ENCODE results near the gene OR8B12. TPM values are rescaled to one million over a fixed set of nuclear protein-coding genes. Genes with fewer than 3 reads are reported as not detected.

Gene OR8B12
- total RNA-seq, 1 experiment from 2014 or later, result not detected

DNA sequence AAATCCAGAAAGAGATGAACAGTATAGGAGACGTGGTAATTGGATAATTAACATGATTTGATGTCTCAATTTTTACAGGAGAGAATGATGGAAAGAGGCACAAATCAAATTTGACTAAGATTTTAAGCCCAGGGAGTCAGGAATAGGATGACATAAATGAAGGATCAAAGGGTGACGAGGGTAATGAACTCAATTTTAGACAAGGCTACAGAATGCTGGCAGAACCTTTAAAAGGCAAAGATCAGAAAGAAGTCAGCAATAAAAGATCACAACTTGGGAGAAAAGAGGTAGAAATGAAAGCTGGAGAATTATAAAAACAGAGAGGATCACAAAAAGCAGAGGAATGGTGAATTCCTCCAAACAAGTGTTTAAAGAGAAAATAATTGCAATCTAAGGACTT is 13.4 kb upstream of the OR8B12 start:
- no peak overlapping the region for H3K4me3 Mint-ChIP-seq (ENCODE audit: unreplicated experiment)
- H3K27me3 ChIP-seq (replicated peaks; ENCODE audit: control insufficient read depth, insufficient read depth, low read length), result no peaks in the 10 kb centered on the region
- no peak for TF ChIP-seq CTCF (IDR thresholded peaks at IDR 0.05; ENCODE audit: insufficient read depth in 1 of 2, low read depth in 1 of 2, low read length in 1 of 2, severe bottlenecking in 1 of 2, unreplicated experiment in 1 of 2)
- no peaks in the 10 kb centered on the region for H3K9me3 Mint-ChIP-seq (ENCODE audit: unreplicated experiment)
- no peaks in the 10 kb centered on the region for H3K36me3 Mint-ChIP-seq (ENCODE audit: insufficient read depth, unreplicated experiment)
- H3K4me3 ChIP-seq (ENCODE audit: low read depth, low read length), result no peak overlapping the region
- intact Hi-C loops (cut with micrococcal nuclease; ENCODE audit: unreplicated experiment), result no loop called here
- no peak for DNase-seq
- peaks cover 19% of the 10 kb centered on the region for H3K27me3 Mint-ChIP-seq (ENCODE audit: insufficient read depth, unreplicated experiment)
- CTCF ChIA-PET, result no interaction called here
- no peaks in the 10 kb centered on the region for H3K4me1 Mint-ChIP-seq (ENCODE audit: low read depth, unreplicated experiment)
- H3K4me1 ChIP-seq, result no peaks in the 10 kb centered on the region
- POLR2A ChIA-PET, result no interaction called here
- H3K9me3 ChIP-seq, result no peaks in the 10 kb centered on the region
- no peak overlapping the region for H3K27ac Mint-ChIP-seq (ENCODE audit: unreplicated experiment)
- no peaks in the 10 kb centered on the region for H3K36me3 ChIP-seq (ENCODE audit: control insufficient read depth, insufficient read depth, low read length)
- no TSS peak for BruUV-seq (replicated peaks)

DNA sequence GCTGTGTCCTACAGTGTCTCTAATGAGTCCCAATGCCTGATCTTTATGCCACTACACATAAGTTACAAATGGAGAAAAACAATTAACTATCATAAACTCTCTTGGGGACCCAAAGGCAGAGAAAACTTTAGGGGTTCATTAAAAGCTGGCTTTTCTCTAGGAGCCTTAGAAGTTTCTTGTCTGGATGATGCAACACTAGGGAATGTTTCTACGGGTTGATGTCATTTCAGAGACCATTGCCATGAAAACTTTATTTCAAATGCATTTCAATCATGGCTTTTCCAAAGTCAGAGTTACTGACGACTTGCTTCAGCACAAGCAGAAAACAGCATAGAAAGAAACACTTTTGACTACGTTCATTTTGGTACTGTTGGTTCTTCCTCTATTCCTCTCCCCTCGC is 8.5 kb upstream of the OR8B12 start:
- TF ChIP-seq CTCF (IDR thresholded peaks at IDR 0.05; ENCODE audit: insufficient read depth in 1 of 2, low read depth in 1 of 2, low read length in 1 of 2, severe bottlenecking in 1 of 2, unreplicated experiment in 1 of 2), result no peak
- Histone ChIP-seq H3K9me3 (0 out of 2 replicates have a peak, but pooled peaks cover 5% of the 10 kb centered on the region), H3K27me3 (replicated peaks; ENCODE audit: control insufficient read depth, insufficient read depth, low read length) (no peaks in the 10 kb centered on the region), H3K4me3 (ENCODE audit: low read depth, low read length) (no peak overlapping the region), H3K4me1 (no peaks in the 10 kb centered on the region), H3K36me3 (ENCODE audit: control insufficient read depth, insufficient read depth, low read length) (no peaks in the 10 kb centered on the region)
- peaks cover 10% of the 10 kb centered on the region for H3K9me3 Mint-ChIP-seq (ENCODE audit: unreplicated experiment)
- ChIA-PET CTCF (no interaction called here), POLR2A (no interaction called here)
- peaks cover 13% of the 10 kb centered on the region for H3K27me3 Mint-ChIP-seq (ENCODE audit: insufficient read depth, unreplicated experiment)
- DNase-seq, result no peak
- no TSS peak for BruUV-seq (replicated peaks)
- no peak overlapping the region for H3K4me3 Mint-ChIP-seq (ENCODE audit: unreplicated experiment)
- intact Hi-C loops (cut with micrococcal nuclease; ENCODE audit: unreplicated experiment), result no loop called here
- no peaks in the 10 kb centered on the region for H3K4me1 Mint-ChIP-seq (ENCODE audit: low read depth, unreplicated experiment)
- H3K36me3 Mint-ChIP-seq (ENCODE audit: insufficient read depth, unreplicated experiment), result no peaks in the 10 kb centered on the region
- H3K27ac Mint-ChIP-seq (ENCODE audit: unreplicated experiment), result no peak overlapping the region

DNA sequence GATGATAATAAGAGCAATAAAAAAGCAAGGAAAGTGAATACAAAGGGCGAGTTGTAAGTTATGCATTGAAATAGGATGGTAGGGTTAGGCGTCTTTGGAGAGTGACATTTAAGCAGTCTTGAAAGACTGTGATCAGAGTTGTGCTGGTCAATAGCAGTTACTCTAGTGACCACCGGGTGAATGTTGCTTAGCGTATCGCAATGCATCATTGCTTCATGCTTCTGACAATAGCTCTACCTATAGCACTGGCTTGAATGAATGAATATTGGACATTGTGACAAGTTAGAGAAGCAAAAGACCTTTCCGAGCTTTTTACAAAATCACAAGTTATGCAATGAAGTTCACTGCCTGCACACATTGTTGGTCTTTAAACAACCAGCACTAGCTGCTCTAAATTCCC is 7.7 kb upstream of the OR8B12 start:
- peaks cover 8% of the 10 kb centered on the region for H3K27me3 Mint-ChIP-seq (ENCODE audit: insufficient read depth, unreplicated experiment)
- H3K9me3 Mint-ChIP-seq (ENCODE audit: unreplicated experiment), result peaks cover 10% of the 10 kb centered on the region
- Histone ChIP-seq H3K4me1 (no peaks in the 10 kb centered on the region), H3K36me3 (ENCODE audit: control insufficient read depth, insufficient read depth, low read length) (no peaks in the 10 kb centered on the region), H3K27me3 (replicated peaks; ENCODE audit: control insufficient read depth, insufficient read depth, low read length) (no peaks in the 10 kb centered on the region), H3K4me3 (ENCODE audit: low read depth, low read length) (no peak overlapping the region), H3K9me3 (0 out of 2 replicates have a peak, but pooled peaks cover 5% of the 10 kb centered on the region)
- H3K4me3 Mint-ChIP-seq (ENCODE audit: unreplicated experiment), result no peak overlapping the region
- TF ChIP-seq CTCF (IDR thresholded peaks at IDR 0.05; ENCODE audit: insufficient read depth in 1 of 2, low read depth in 1 of 2, low read length in 1 of 2, severe bottlenecking in 1 of 2, unreplicated experiment in 1 of 2), result peak in 1 of 2 experiments; percentile 25
- no peak overlapping the region for H3K27ac Mint-ChIP-seq (ENCODE audit: unreplicated experiment)
- no peaks in the 10 kb centered on the region for H3K36me3 Mint-ChIP-seq (ENCODE audit: insufficient read depth, unreplicated experiment)
- no peak for DNase-seq
- H3K4me1 Mint-ChIP-seq (ENCODE audit: low read depth, unreplicated experiment), result no peaks in the 10 kb centered on the region
- CTCF ChIA-PET, result interaction anchor here (0.7 kb wide), 1 partner anchor 12 kb away, joined by 3 read pairs; no protein-coding TSS in a partner anchor
- intact Hi-C loops (cut with micrococcal nuclease; ENCODE audit: unreplicated experiment), result no loop called here
- POLR2A ChIA-PET, result no interaction called here
- BruUV-seq (replicated peaks), result no TSS peak

Data from Caco-2 (cell line).